ENCODE results near the gene LRP1-AS.

The LRP1-AS gene

GRCh38 chr12:57097554-57097835 lies 49.9 kb downstream of the LRP1-AS start:
- no peak for DNase-seq (ENCODE audit: low spot score)

GRCh38 chr12:57096748-57097553 lies 50.5 kb downstream of the LRP1-AS start:
- DNase-seq (ENCODE audit: low spot score) = no peak

- DNase-seq (ENCODE audit: low spot score) = no peak
Observed at GRCh38 chr12:57096099-57096572, 51.3 kb downstream of the LRP1-AS start.

- DNase-seq (ENCODE audit: low spot score) = no peak
Observed at GRCh38 chr12:57095440-57095839, 52.0 kb downstream of the LRP1-AS start.
